Kidney epithelial cell (primary cell): ENCODE measurements around the gene ACTMAP. TPM values are rescaled to one million over a fixed set of nuclear protein-coding genes. Genes with fewer than 3 reads are reported as not detected.

ENCODE experiments used
- DNase-seq: peaks from one replicate; pipeline ENCODE4 v3.0.0-alpha.2; 2010; ENCODE audit warnings: low read depth
- H3K27me3 ChIP-seq: 2 replicates; pipeline ENCODE4 v1.6.0; 2011; ENCODE audit warnings: low read length; ENCODE audit not compliant: control insufficient read depth, insufficient read depth
- H3K36me3 ChIP-seq: 2 replicates; pipeline ENCODE4 v1.5.1; 2011; ENCODE audit warnings: low read length; ENCODE audit not compliant: control insufficient read depth, insufficient read depth
- H3K4me3 ChIP-seq: 2 replicates; pipeline ENCODE4 v1.5.1; 2011; ENCODE audit warnings: low read depth, mild to moderate bottlenecking, control low read depth, low read length
- total RNA-seq: library from RNA; depleted of rRNA; stranded (reverse); fragments of >200 nt; gene quantifications from 2 replicates; pipeline ENCODE4 v1.2.3, GENCODE V29; 2015
- TF ChIP-seq, protein P1 (sequence below): IDR thresholded peaks from 2 replicates; pipeline ENCODE4 v1.5.1; 2011; ENCODE audit warnings: mild to moderate bottlenecking, moderate library complexity, low read length, control low read depth, inconsistent platforms; ENCODE audit not compliant: insufficient read depth, poor library complexity, severe bottlenecking

ACTMAP gene
- total RNA-seq, 1 donor from 2014 or later, result 7.2 TPM

DNA sequence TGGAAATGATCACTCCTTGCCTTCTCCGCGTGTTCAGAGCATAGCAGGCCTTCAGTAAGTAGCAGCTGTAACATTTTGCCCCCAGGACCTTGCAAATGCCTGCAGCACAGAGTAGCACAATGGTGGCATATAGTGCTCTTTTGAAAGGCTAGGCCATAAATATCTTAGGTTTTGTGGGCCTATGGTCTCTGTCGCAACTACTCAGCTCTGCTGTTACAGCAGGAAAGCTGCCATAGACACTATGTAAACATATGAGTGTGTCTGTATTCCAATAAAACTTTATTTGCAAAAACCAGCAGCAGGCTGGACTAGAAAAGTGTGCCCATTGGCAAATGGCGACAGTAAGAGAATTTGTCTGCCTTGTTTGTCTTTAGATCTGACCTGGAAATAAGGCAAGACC lies 24.0 kb downstream of the ACTMAP start:
- no peak for DNase-seq
- H3K36me3 ChIP-seq, result no peaks in the 10 kb centered on the region
- H3K27me3 ChIP-seq, result no peaks in the 10 kb centered on the region
- TF ChIP-seq, protein P1, sequence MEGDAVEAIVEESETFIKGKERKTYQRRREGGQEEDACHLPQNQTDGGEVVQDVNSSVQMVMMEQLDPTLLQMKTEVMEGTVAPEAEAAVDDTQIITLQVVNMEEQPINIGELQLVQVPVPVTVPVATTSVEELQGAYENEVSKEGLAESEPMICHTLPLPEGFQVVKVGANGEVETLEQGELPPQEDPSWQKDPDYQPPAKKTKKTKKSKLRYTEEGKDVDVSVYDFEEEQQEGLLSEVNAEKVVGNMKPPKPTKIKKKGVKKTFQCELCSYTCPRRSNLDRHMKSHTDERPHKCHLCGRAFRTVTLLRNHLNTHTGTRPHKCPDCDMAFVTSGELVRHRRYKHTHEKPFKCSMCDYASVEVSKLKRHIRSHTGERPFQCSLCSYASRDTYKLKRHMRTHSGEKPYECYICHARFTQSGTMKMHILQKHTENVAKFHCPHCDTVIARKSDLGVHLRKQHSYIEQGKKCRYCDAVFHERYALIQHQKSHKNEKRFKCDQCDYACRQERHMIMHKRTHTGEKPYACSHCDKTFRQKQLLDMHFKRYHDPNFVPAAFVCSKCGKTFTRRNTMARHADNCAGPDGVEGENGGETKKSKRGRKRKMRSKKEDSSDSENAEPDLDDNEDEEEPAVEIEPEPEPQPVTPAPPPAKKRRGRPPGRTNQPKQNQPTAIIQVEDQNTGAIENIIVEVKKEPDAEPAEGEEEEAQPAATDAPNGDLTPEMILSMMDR, result no peak
- no peak overlapping the region for H3K4me3 ChIP-seq

DNA sequence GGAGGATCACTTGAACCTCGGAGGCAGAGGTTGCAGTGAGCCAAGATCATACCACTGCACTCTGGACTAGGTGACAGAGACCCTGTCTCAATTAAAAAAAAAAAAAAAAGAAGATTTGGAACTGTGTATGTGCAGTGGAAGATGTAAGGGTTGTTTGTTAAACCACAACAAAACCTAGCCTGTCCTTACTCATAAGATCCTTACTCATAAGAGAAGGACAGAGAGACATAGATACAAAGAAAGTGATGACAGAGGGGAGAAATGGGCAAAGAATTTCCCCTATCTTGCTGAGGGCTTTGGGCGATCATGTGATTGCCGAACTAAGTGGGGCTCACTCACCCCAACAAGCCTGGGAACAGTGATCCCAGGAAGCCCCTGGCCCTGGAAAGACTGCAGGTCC lies 25.4 kb downstream of the ACTMAP start:
- TF ChIP-seq, protein P1, result no peak
- Histone ChIP-seq H3K27me3 (no peaks in the 10 kb centered on the region), H3K4me3 (no peak overlapping the region), H3K36me3 (no peaks in the 10 kb centered on the region)
- no peak for DNase-seq

DNA sequence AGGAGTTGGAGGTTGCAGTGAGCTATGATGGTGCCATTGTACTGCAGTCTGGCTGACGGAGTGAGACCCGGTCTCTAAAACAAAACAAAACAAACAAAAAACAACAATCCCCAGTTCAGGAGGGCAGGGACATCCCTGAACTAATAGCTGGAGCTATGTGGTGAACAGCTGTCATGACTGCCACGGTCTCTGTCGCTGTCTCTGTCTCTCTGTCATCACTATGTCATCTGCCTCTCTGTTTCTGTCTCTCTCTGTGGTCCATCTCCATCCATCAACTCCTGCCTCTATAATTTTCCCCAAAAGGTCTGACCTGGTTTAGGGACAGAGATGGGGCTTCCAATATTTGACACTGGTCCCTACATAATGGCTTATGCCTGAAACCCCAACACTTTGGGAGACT lies 26.0 kb downstream of the ACTMAP start:
- DNase-seq, result no peak
- H3K27me3 ChIP-seq, result no peaks in the 10 kb centered on the region
- H3K36me3 ChIP-seq, result no peaks in the 10 kb centered on the region
- TF ChIP-seq, protein P1, result no peak
- no peak overlapping the region for H3K4me3 ChIP-seq

DNA sequence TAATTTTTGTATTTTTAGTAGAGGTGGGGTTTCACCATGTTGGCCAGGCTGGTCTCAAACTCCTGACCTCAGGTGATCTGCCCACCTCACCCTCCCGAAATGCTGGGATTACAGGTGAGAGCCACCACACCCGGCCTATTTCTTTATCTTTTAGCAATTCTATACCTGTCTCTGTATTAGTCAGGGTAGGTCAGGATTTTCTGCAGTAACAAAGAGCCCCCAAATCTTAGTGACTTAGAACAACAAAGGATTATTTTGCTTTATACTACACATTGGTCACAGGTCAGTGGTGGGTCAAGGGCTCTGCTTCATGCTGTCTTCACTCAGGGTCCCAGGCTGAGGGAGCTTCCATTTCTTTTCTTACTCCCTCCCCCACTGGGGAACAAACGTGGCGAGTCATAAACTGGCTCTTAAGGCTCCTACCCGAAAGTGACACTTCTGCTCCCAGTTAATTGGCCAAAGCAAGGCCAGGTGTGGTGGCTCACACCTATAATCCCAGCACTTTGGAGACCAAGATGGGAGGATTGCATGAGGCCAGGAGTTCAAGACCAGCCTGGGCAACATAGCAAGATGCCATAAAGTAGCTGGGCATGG lies 26.5 kb downstream of the ACTMAP start:
- H3K4me3 ChIP-seq, result no peak overlapping the region
- TF ChIP-seq, protein P1, result no peak
- no peaks in the 10 kb centered on the region for H3K27me3 ChIP-seq
- H3K36me3 ChIP-seq, result no peaks in the 10 kb centered on the region
- no peak for DNase-seq

DNA sequence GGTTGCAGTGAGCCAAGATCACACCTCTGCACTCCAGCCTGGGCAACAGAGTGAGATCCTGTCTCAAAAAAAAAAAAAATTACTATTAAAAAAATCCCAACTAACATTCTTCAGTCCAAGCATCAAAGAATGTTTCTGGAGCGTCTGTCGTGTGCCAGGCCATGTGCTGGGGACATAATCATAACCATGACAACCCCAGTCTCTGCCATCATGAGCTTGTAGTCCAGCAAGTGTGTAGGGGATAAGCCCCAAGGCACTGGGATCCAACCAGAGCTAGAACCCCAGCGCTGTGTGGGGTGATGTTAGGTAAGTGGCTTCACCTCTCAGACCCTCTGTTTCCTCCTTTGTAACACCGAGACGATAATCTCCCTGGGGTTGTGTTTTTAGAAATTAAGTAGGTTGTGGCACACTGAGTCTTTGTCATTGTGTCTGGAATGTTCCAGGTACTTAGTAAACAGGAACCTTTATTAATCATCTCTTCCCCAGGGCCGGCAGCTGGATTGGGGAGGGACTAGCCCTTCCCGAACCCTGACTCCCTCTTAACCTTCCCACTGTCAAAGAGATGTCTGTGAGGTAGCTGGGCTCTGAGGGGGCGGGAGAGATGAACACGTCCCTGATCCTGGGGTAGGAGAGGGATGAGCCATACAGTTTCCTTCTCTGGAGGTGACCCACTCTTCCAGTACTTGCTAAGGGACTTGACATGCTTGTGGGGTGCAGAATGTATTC lies 28.2 kb downstream of the ACTMAP start:
- no peak overlapping the region for H3K4me3 ChIP-seq
- H3K36me3 ChIP-seq, result no peaks in the 10 kb centered on the region
- no peak for DNase-seq
- TF ChIP-seq, protein P1, result no peak
- no peaks in the 10 kb centered on the region for H3K27me3 ChIP-seq

DNA sequence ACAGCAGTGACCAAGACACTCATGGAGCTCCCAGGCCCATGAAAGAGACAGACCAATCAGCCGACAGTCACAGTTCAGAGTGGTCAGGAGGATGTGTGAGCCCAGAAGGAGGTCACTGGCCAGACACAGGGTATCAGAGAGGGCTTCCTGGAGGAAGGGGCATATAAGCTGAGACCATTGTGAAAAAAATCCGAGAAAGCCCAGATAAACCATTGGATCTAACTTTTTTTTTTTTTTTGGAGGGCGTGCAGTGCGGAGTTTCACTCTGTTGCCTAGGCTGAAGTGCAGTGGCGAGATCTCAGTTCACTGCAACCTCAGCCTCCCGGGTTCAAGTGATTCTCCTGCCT lies 29.2 kb downstream of the ACTMAP start:
- TF ChIP-seq, protein P1, result no peak
- H3K4me3 ChIP-seq, result no peak overlapping the region
- no peaks in the 10 kb centered on the region for H3K27me3 ChIP-seq
- H3K36me3 ChIP-seq, result no peaks in the 10 kb centered on the region
- DNase-seq, result no peak
